B cell (primary cell): ENCODE results near the gene DFFB. TPM values are rescaled to one million over a fixed set of nuclear protein-coding genes. Genes with fewer than 3 reads are reported as not detected.

Source experiments
- ATAC-seq: fragments of 200-7000 bp; cut with Tn5 transposase; one replicate; pipeline ENCODE4 v1.10.0; 2021; ENCODE audit warnings: low read depth, mild to moderate bottlenecking, moderate number of reproducible peaks, moderate library complexity
- CTCF ChIA-PET: fragments of 350-600 bp; sonication (Branson Sonifier 250); formaldehyde crosslinking; loops from one replicate; lab custom pipeline; 2021; ENCODE audit warnings: antibody characterized with exemption, inconsistent platforms; lab: Charles Lee
- POLR2A ChIA-PET: fragments of 350-600 bp; sonication (Branson Sonifier 250); formaldehyde crosslinking; loops from one replicate; lab custom pipeline; 2021; ENCODE audit warnings: antibody characterized with exemption; lab: Charles Lee
- DNase-seq: peaks from one replicate; pipeline ENCODE4 v3.0.0; 2013
- H2AFZ ChIP-seq: 2 replicates; pipeline ENCODE4 v1.6.1; 2012; ENCODE audit warnings: mild to moderate bottlenecking, low read depth, low read length; ENCODE audit not compliant: insufficient read depth, poor library complexity, severe bottlenecking
- H3K27ac ChIP-seq, 2 donors: 1 replicate in 1 of 2; 2 replicates in 1 of 2; pipeline ENCODE4 v1.5.1; 2012 to 2013; ENCODE audit warnings: low read length in 2 of 2, mild to moderate bottlenecking in 2 of 2, moderate library complexity in 1 of 2
- H3K27me3 ChIP-seq, 4 experiments: fragments of 200-600 bp in 1 of 4; sonication (generic) in 1 of 4; replicated peaks in 1 of 4; 1 replicate in 2 of 4; 2 replicates in 2 of 4; pipeline versions ENCODE4 v1.6.1 to v1.7.0; 2013 to 2016; ENCODE audit warnings: low read length in 3 of 4, mild to moderate bottlenecking in 2 of 4, mixed read lengths in 1 of 4, moderate library complexity in 1 of 4; ENCODE audit not compliant: insufficient read depth in 4 of 4, control insufficient read depth in 3 of 4; ENCODE audit errors: control extremely low read depth in 1 of 4
- H3K36me3 ChIP-seq, 2 experiments: replicated peaks in 1 of 2; 1 replicate in 1 of 2; 2 replicates in 1 of 2; pipeline versions ENCODE4 v1.6.1 to v1.7.1; 2013; ENCODE audit warnings: low read length in 1 of 2; ENCODE audit not compliant: insufficient read depth in 2 of 2, control insufficient read depth in 1 of 2; ENCODE audit errors: control extremely low read depth in 1 of 2, extremely low read depth in 1 of 2
- H3K4me1 ChIP-seq, 2 donors: fragments of 200-600 bp in 1 of 2; sonication (generic) in 1 of 2; 1 replicate in 1 of 2; 2 replicates in 1 of 2; pipeline versions ENCODE4 v1.5.1 to v1.6.1; 2013 to 2017; ENCODE audit warnings: low read length in 2 of 2; ENCODE audit not compliant: control insufficient read depth in 2 of 2, insufficient read depth in 2 of 2
- H3K4me2 ChIP-seq: replicated peaks from 2 replicates; pipeline ENCODE3; 2012; ENCODE audit warnings: mild to moderate bottlenecking, low read depth, low read length; ENCODE audit not compliant: poor library complexity, severe bottlenecking
- H3K4me3 ChIP-seq, 5 experiments: fragments of 200-600 bp in 1 of 5; sonication (generic) in 1 of 5; 1 replicate in 3 of 5; 2 replicates in 2 of 5; pipeline versions ENCODE4 v1.5.1 to v1.7.0; 2011 to 2016; ENCODE audit warnings: low read length in 4 of 5, mild to moderate bottlenecking in 4 of 5, low read depth in 2 of 5, control low read depth in 1 of 5, moderate library complexity in 1 of 5; ENCODE audit not compliant: insufficient read depth in 1 of 5; ENCODE audit errors: control extremely low read depth in 1 of 5, extremely low read depth in 1 of 5
- H3K79me2 ChIP-seq: fragments of 200-600 bp; sonication (generic); one replicate; pipeline ENCODE4 v1.6.0; 2016; ENCODE audit warnings: low read length; ENCODE audit not compliant: control insufficient read depth, insufficient read depth
- H3K9ac ChIP-seq: fragments of 200-600 bp; sonication (generic); 2 replicates; pipeline ENCODE4 v1.6.1; 2017; ENCODE audit warnings: mild to moderate bottlenecking, low read length, moderate library complexity
- H3K9me3 ChIP-seq, 3 donors: one replicate each; pipeline versions ENCODE4 v1.6.1 to v1.7.1; 2013; ENCODE audit warnings: low read length in 2 of 3; ENCODE audit not compliant: control insufficient read depth in 2 of 3, insufficient read depth in 1 of 3; ENCODE audit errors: control extremely low read depth in 1 of 3
- H4K20me1 ChIP-seq: 2 replicates; pipeline ENCODE4 v1.6.0; 2012; ENCODE audit warnings: mild to moderate bottlenecking, low read length; ENCODE audit not compliant: insufficient read depth, control insufficient read depth, poor library complexity, severe bottlenecking
- H3K27ac Mint-ChIP-seq: one replicate; pipeline ENCODE4 v1.8.0; 2021; ENCODE audit warnings: mixed read lengths
- H3K27me3 Mint-ChIP-seq: one replicate; pipeline ENCODE4 v1.8.0; 2021; ENCODE audit warnings: mixed read lengths
- H3K4me1 Mint-ChIP-seq: one replicate; pipeline ENCODE4 v1.8.0; 2021; ENCODE audit warnings: mixed read lengths
- H3K4me3 Mint-ChIP-seq: one replicate; pipeline ENCODE4 v1.8.0; 2021; ENCODE audit warnings: mixed read lengths
- H3K9me3 Mint-ChIP-seq: one replicate; pipeline ENCODE4 v1.8.0; 2022; ENCODE audit warnings: mixed read lengths; ENCODE audit not compliant: insufficient read depth
- CTCF ChIP-seq: fragments of 200-600 bp; IDR thresholded peaks from one replicate; pipeline ENCODE4 v1.8.0; 2022; ENCODE audit warnings: antibody characterized with exemption, mild to moderate bottlenecking
- EZH2 ChIP-seq: IDR thresholded peaks from 2 replicates; pipeline ENCODE4 v1.6.1; 2012; ENCODE audit warnings: borderline replicate concordance, low read depth, mild to moderate bottlenecking, moderate library complexity, low read length; ENCODE audit not compliant: insufficient read depth, poor library complexity, severe bottlenecking
- WGBS: methylation state at CpG from one replicate; pipeline ENCODE4 v1.1.5; 2013; ENCODE audit warnings: missing lambda C conversion rate; ENCODE audit not compliant: insufficient coverage; 5-methylcytosine and 5-hydroxymethylcytosine counted together
- intact Hi-C: fragments of 100-400 bp; cut with micrococcal nuclease; formaldehyde crosslinking; loops from one replicate; pipeline ENCODE4 v1.10.0; 2022
- polyA plus RNA-seq: library from polyadenylated mRNA; depleted of rRNA; stranded (reverse); fragments of >200 nt; gene quantifications from 2 replicates; pipeline ENCODE4 v1.2.3, GENCODE V29; 2012
- total RNA-seq, 2 donors: library from RNA; stranded (reverse); fragments of 120-200 nt in 1 of 2; gene quantifications; 1 replicate in 1 of 2; 2 replicates in 1 of 2; pipeline versions ENCODE4 v1.2.3 to v1.2.4, GENCODE V29; 2013 to 2022

DFFB gene
- total and polyA plus RNA-seq, 2 donors (not counting 1 experiment from before 2014, with no cell fraction given), result 14.0 to 17.4 TPM

DNA sequence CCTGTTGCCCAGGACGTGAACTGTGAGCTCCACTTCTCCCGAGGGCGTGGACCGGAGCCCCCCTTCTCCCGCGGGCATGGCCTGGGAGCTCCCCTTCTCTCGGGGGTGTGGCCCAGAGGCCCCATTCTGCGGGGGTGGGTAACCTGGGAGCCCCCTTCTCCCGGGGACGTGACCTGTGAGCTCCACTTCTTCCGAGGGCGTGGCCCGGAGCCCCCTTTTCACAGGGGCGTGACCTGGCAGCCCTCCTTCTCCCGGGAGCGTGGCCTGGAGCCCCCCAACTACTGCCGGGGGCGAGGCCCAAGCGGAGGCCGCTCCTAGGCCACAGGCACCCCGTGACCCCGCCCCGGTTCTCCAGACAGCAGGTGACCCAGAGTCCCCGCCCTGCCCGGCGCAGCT lies 42.5 kb downstream of the DFFB start:
- peaks cover 0 to 18% (median 7%) of the 10 kb centered on the region in 3 donors for H3K9me3 ChIP-seq
- peak overlapping the region; percentile 96 for H3K4me2 ChIP-seq
- H3K27me3 Mint-ChIP-seq, result no peaks in the 10 kb centered on the region
- peak overlapping the region; percentile 98 for H2AFZ ChIP-seq
- H3K36me3 ChIP-seq, result peaks cover 0 to 6% of the 10 kb centered on the region in 2 experiments
- DNase-seq (no peak), ATAC-seq (no peak)
- H3K27me3 ChIP-seq, result no peaks in the 10 kb centered on the region
- H3K4me3 ChIP-seq, result peak overlapping the region; percentile 16 to 98 (median 84)
- H3K4me3 Mint-ChIP-seq, result peak overlapping the region; percentile 93
- TF ChIP-seq EZH2 (no peak), CTCF (no peak)
- WGBS, result 0% methylated on average over 26 of the region's 26 CpGs
- CTCF ChIA-PET, result interaction anchor here (0.8 kb wide), 1 partner anchor 42 kb away, joined by 4 read pairs; the partner anchor contains the start of genes CEP104 and DFFB
- peaks cover 30% of the 10 kb centered on the region for H3K4me1 Mint-ChIP-seq
- intact Hi-C loops, result loop anchor here (1.0 to 10.0 kb wide), 5 partner anchors 42 to 1672 kb away; partner anchors contain the start of genes CEP104, DFFB, LRRC47 and SKI
- peaks cover 49% of the 10 kb centered on the region for H3K79me2 ChIP-seq
- peak overlapping the region; percentile 96 for H3K27ac Mint-ChIP-seq
- peak overlapping the region; percentile 78 for H3K9ac ChIP-seq
- H3K9me3 Mint-ChIP-seq, result peaks cover 4% of the 10 kb centered on the region
- H3K27ac ChIP-seq, result peak overlapping the region; percentile 84 to 95
- H4K20me1 ChIP-seq, result peaks cover under 1% of the 10 kb centered on the region
- H3K4me1 ChIP-seq, result peaks cover 10 to 25% of the 10 kb centered on the region in 2 donors
- POLR2A ChIA-PET, result interaction anchor here (0.5 to 2.7 kb wide), 4 partner anchors 41 to 276 kb away, joined by 3 to 14 read pairs (median 7); partner anchors contain the start of genes DFFB and LRRC47
